ENCODE data around the gene CYP2R1.

DNA sequence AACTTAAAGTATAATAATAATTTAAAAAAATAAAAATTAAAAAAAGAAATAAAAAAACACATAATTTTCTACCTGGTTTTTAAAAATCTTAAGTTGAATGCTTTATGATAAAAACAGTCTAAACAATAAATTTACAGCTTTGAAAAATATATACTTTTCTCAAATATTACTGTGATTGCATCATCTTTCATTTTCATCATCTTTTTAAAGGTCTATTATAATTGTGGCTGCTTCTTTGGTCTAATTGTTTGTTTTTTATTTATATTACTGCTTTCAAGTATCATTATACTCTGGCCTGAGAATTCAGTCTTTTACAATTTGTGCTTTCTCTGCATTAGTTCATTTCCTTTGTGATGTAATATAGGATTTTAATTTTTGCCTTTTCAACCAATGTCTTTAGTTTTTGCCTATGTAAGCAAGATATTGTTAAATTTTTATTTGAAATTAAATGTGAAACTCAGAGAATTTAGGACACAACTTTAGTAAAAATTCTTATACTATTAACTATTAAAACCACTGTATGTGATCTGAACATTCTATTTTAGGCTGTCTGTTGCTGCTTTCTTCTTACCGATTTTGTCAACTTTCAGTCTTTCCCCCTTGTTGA is 7.3 kb downstream of the CYP2R1 start:
- TF ChIP-seq, protein P1, sequence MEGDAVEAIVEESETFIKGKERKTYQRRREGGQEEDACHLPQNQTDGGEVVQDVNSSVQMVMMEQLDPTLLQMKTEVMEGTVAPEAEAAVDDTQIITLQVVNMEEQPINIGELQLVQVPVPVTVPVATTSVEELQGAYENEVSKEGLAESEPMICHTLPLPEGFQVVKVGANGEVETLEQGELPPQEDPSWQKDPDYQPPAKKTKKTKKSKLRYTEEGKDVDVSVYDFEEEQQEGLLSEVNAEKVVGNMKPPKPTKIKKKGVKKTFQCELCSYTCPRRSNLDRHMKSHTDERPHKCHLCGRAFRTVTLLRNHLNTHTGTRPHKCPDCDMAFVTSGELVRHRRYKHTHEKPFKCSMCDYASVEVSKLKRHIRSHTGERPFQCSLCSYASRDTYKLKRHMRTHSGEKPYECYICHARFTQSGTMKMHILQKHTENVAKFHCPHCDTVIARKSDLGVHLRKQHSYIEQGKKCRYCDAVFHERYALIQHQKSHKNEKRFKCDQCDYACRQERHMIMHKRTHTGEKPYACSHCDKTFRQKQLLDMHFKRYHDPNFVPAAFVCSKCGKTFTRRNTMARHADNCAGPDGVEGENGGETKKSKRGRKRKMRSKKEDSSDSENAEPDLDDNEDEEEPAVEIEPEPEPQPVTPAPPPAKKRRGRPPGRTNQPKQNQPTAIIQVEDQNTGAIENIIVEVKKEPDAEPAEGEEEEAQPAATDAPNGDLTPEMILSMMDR (IDR thresholded peaks at IDR 0.05): no peak
- TF ChIP-seq POLR2A (IDR thresholded peaks at IDR 0.05) (no peak), POLR2AphosphoS5 (IDR thresholded peaks at IDR 0.05) (no peak)

Data from prostate gland (tissue), 2 donors.